GM19397 (cell line): ENCODE results near the gene ANKRD66.
"Not testable (repeated sequence)": the region's sequence is repeated elsewhere in the genome, so short reads cannot be mapped to it uniquely, and the experiment has no call there.

ENCODE experiments used
- ATAC-seq: cut with Tn5 transposase; IDR thresholded peaks from one replicate; pipeline ENCODE4 v1.9.1; 2021; ENCODE audit warnings: mild to moderate bottlenecking, moderate library complexity; ENCODE audit not compliant: unreplicated experiment

The ANKRD66 gene

GRCh38 chr6:46746696-46747095 is at the start of gene ANKRD66:
Gene ANKRD66 (plus strand): TSS chr6:46746933. CDS start chr6:46751949, 5,016 bp downstream.
- ATAC-seq: no peak

GRCh38 chr6:46699970-46700369 is 46.8 kb upstream of the ANKRD66 start:
- ATAC-seq: no peak

DNA sequence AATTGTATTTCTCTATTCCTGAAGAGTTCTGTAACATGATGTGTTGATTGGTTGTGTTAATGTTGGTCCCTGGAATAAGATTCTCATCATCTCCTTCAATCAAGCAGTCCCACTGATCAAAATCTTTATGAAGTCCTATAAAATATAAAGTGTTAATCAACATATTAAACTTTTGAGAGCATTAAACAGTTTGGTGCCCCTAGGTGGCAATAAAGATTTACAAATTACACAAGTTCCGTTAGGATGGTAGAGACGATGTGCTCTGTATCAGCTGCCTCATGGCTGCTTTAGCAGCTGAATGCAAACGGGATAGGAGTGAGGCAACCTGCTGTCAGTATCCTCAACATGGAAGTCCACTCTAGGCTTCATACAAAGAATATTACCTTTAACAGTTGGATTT is 42.2 kb upstream of the ANKRD66 start:
- no peak for ATAC-seq

DNA sequence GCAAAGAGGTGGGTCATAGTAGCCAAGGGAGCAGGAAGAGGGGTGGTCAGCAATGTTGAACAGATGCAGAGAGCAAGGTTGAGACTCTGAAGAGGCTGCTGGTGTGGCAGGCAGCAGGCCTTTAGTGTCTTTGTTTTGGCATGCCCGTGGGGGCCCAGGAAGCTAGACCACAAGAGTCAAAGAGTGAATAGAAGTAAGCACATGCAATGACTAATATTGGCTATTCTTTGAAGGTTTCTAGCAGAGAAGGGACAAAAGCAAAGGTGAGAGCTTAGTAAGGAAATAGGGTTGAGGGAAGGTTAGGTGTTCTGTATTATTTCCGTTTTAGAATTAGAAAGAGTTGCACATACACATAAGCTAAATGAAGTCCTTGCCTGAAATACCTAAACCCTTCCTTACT is 40.3 kb upstream of the ANKRD66 start:
- no peak for ATAC-seq

- no peak for ATAC-seq
Measured at GRCh38 chr6:46711491-46711890, 35.2 kb upstream of the ANKRD66 start.

DNA sequence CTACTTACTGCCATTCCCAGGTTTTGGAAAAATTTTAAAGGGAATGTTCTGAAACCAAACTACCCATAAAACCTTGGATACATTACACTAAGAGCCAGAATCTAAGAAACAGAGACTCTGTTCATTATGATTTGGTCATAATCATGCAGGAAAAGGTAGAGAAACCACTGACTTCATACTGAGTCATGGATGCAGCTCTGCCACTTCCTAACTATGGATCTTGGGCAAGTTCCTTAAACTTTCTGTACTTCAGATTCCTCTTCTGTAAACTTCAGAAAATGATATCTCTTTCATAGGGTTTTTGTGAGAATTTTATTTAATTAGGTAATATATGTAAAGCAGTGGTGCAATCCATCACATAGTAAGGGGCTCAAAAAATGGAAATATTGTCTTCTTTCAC is 31.6 kb upstream of the ANKRD66 start:
- ATAC-seq: no peak

DNA sequence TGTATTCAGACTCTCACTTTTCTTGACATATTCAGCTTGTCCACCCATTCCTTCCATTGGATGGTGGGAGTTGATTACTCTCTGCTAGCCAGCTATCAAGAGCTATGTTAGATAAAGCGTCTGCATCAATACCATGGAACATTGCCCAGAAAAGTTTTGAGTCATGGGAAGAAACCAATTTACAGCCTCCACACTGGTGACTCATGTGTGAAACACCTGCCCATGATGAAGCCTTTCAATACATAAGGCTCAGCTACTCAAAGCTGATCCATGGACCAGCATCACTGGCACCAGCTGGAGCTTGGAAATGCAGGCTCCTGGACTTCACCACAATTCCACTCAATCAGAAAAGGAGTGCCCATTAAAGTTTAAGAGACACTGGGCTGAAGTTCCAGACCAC is 27.6 kb upstream of the ANKRD66 start:
- no peak for ATAC-seq

DNA sequence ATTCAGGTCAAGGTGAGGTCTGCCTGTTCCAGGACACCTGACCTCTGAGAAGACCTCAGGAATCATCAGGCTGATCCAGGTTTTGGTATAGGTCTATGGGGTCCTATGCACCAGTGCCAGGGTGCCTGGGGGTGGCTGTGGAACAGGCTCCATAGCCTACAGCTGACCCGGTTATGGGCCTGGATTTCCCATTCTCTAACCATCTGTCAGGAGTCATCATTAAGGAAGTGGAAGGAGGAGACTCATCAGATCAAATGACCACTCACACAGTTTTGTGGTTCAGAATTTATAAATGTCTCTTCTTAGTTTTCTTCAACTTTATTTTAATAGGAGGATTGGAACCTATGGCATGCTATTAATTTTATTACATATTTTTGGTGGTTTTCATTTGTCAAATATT is 26.3 kb upstream of the ANKRD66 start:
- ATAC-seq: no peak

GRCh38 chr6:46729787-46730326 is 16.9 kb upstream of the ANKRD66 start:
- no peak for ATAC-seq

DNA sequence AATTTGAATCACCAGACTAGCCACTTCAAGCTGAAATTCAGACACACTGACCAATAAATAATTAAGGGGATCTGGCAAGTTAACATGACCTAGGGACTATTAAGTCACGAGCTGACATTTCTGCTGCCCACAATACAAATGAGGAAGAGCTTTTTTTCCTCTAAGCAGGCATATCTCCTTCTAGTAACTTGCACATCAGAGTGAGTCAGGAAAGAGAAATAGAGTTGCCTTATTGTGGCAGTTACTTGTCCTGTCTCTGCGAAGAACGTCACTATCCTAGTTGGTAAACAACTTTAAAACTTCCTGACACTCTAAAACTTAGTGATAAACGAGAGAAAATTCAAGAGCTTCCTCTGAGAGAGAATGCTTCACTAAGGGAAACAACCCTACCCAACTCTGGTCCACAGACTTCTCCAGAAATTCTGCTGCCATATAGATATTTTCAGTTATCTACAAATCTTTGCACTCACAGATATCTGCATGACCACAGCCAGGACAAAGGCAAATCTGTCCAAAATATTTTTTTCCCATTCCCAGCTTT is 15.7 kb upstream of the ANKRD66 start:
- no peak for ATAC-seq

GRCh38 chr6:46733341-46733801 is 13.4 kb upstream of the ANKRD66 start:
- no peak for ATAC-seq

DNA sequence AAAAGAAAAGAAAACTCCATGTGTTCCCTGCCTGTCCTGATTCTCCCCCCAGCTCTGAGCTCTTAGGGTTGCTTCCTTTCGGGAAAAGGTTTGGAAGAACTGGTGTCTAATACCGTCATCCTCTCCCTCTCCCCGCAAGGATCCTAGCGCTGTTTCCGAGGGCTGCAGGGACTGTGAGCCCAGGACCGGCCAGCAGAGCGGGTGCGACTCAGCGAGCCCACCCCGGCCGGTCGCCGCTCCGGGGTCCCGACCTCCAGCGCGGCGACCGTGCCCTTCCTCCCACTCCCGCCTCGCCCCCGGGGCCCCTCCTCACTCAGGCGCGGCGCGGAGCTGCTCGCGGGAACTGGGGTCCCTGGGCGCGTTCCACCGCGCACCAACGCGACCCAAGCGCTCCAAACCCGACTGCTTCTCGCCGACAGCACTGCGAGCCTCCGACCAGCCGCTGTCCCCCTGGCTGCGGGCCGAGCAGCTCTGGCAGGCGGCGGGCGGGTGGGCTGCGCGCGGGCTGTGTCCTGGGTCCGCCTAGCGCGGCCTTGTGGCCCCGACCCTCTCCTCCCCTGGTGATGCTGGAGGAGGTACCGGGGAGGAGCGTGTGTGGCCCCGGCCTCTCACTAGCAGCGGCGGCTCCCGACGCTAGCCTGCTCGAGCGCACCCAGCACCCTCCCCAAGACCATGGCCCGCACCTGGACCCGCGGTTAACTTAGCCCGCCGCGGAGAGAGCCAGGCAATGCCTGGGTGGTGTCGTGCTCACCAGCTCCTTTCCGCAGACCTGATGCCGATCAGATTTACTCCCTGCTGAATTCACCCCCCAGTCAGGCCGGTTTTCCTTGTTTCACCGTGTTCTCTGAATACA is 11.6 kb upstream of the ANKRD66 start, which contains the start of gene PLA2G7:
TSS of gene PLA2G7 (minus strand) at position 509 of the 853 bp plus-strand sequence. CDS start 12,484 bp downstream, outside the sequence.
- no peak for ATAC-seq

DNA sequence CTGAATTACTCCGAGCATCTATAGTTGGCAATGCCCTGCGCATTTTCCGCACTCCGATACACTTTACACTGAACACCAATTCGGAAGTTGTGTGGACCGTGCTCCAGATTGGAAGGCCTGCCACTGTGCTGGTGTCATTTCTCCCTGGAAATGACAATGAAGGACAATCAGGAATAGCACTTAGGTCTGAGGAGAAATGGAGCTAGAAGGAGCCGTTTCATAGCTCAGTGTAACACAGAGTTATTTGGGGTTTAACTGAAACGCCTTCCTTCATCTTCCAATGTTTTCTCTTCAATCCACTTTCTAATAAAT is 11.1 kb upstream of the ANKRD66 start:
- ATAC-seq: no peak

- ATAC-seq: no peak
Measured at GRCh38 chr6:46736906-46737305, 9.8 kb upstream of the ANKRD66 start.

DNA sequence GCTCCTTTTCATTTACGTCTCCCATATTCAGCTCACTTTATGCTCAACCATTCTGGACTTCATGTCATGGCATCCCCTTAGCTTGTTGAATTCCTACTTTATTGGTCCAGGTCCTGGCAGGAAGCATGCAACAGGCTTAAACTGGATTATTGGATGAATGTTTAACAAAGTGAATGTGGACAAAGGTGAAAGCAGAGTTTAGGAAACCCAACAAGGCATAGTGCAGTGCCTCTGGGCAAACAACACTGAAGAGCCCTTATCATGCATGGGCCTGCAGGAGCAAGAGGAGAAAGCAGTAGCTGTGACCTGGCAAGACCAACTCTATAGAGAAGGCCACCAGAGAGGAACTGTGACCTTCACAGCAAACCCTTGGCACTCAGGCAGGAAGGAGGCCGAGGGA is 5.3 kb upstream of the ANKRD66 start:
- no peak for ATAC-seq

DNA sequence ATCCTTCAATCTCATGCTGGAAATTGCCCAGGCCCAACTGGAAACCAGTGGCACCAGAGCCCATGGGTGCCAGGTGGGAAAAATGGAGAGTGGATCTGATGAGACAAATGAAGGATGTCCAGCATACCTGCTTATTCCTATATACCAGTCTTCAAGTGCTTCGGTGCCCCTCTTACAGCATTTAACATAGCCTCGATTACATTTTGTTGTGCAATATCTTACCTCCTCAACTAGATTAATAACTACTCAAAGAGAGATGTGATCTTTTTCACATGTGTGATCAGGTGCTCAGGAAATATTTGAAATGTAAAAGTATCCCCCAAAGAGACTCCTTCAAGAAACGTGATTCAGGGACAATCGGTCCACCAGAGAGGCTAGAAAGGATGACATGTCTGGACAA is 4.8 kb upstream of the ANKRD66 start:
- no peak for ATAC-seq

GRCh38 chr6:46743425-46744158 is 3.1 kb upstream of the ANKRD66 start:
- no peak for ATAC-seq

GRCh38 chr6:46744159-46744725 is 2.5 kb upstream of the ANKRD66 start:
- ATAC-seq: not testable (repeated sequence)

- ATAC-seq: no peak
Measured at GRCh38 chr6:46745973-46746372, 760 bp upstream of the ANKRD66 start.

- ATAC-seq: no peak
Measured at GRCh38 chr6:46748940-46749503, 2.3 kb downstream of the ANKRD66 start.

DNA sequence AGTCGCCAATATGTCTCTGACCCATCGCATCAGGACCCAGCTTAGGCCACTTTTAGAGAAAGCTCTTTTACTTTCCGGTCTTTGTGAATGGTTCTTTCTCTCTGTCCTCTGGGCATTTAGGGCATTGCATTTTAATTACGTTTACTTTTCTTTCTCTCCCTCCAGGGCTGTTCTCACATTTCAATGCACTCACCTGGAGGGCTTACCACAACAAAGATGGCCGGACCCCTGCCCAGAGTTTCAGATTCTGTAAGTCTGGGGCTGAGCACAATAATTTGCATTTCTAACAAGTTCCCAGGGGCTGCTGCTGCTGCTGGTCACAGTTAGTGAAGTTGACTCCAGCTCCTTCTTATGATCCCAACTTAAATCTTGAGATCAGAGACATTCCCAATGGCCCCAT is 3.0 kb downstream of the ANKRD66 start:
- ATAC-seq: no peak
